OCI-LY1 (cell line): ENCODE measurements around the gene ATXN3L.

ENCODE experiments used
- H2AFZ ChIP-seq: fragments of 200-600 bp; sonication (generic), shearing (Covaris generic); 2 replicates; pipeline ENCODE4 v1.6.0; 2014; ENCODE audit warnings: antibody characterized with exemption, mild to moderate bottlenecking, low read length
- H3F3A ChIP-seq: fragments of 200-600 bp; sonication (generic), shearing (Covaris generic); 2 replicates; pipeline ENCODE4 v1.6.0; 2014; ENCODE audit warnings: mild to moderate bottlenecking, antibody characterized with exemption, low read length, moderate library complexity; ENCODE audit not compliant: insufficient read depth
- H3K27ac ChIP-seq: fragments of 200-600 bp; sonication (generic); 2 replicates; pipeline ENCODE4 v1.5.1; 2014; ENCODE audit warnings: low read length, mixed run types, mild to moderate bottlenecking, low read depth; ENCODE audit not compliant: poor library complexity, severe bottlenecking
- H3K27me3 ChIP-seq: fragments of 200-600 bp; sonication (generic); 2 replicates; pipeline ENCODE4 v1.6.0; 2014; ENCODE audit warnings: antibody characterized with exemption, mild to moderate bottlenecking, low read length, moderate library complexity; ENCODE audit not compliant: insufficient read depth
- H3K36me3 ChIP-seq: fragments of 200-600 bp; sonication (generic); 2 replicates; pipeline ENCODE4 v1.6.1; 2014; ENCODE audit warnings: mild to moderate bottlenecking, antibody characterized with exemption, low read length, moderate library complexity, mixed read lengths; ENCODE audit not compliant: insufficient read depth
- H3K4me1 ChIP-seq: fragments of 200-600 bp; sonication (generic); 2 replicates; pipeline ENCODE4 v1.5.1; 2014; ENCODE audit warnings: mild to moderate bottlenecking, low read length, moderate library complexity; ENCODE audit not compliant: insufficient read depth, severe bottlenecking
- H3K4me2 ChIP-seq: fragments of 200-600 bp; sonication (generic), shearing (Covaris generic); 2 replicates; pipeline ENCODE4 v1.6.1; 2014; ENCODE audit warnings: low read length
- H3K4me3 ChIP-seq: fragments of 200-600 bp; sonication (generic); 2 replicates; pipeline ENCODE4 v1.5.1; 2014; ENCODE audit warnings: low read length, low read depth, mild to moderate bottlenecking, mixed read lengths; ENCODE audit not compliant: poor library complexity, severe bottlenecking
- H3K79me2 ChIP-seq: fragments of 200-600 bp; shearing (Covaris generic); 2 replicates; pipeline ENCODE4 v1.6.1; 2016; ENCODE audit warnings: mixed run types, low read length, mixed read lengths; ENCODE audit not compliant: insufficient read depth
- H3K9ac ChIP-seq: fragments of 200-600 bp; sonication (generic), shearing (Covaris generic); 2 replicates; pipeline ENCODE4 v1.6.1; 2014; ENCODE audit warnings: mild to moderate bottlenecking, low read length, mixed read lengths
- H3K9me2 ChIP-seq: fragments of 200-600 bp; sonication (generic), shearing (Covaris generic); 2 replicates; pipeline ENCODE4 v1.6.1; 2014; ENCODE audit warnings: low read depth, mild to moderate bottlenecking, low read length, mixed read lengths
- H3K9me3 ChIP-seq: fragments of 200-600 bp; shearing (Covaris generic); 2 replicates; pipeline ENCODE4 v1.6.1; 2014; ENCODE audit warnings: low read length, mixed read lengths
- H4K20me1 ChIP-seq: fragments of 200-600 bp; sonication (generic), shearing (Covaris generic); 2 replicates; pipeline ENCODE4 v1.6.0; 2016; ENCODE audit warnings: mild to moderate bottlenecking, low read length; ENCODE audit not compliant: insufficient read depth
- EZH2 ChIP-seq: fragments of 200-600 bp; sonication (generic), shearing (Covaris generic); IDR thresholded peaks from 2 replicates; pipeline ENCODE4 v1.8.0; 2017; ENCODE audit warnings: borderline replicate concordance, mixed run types, mild to moderate bottlenecking, antibody characterized with exemption, low read length, moderate library complexity, mixed read lengths
- TF ChIP-seq, protein P1 (sequence below): fragments of 200-600 bp; sonication (generic), shearing (Covaris generic); IDR thresholded peaks from 2 replicates; pipeline ENCODE4 v1.5.1; 2017; ENCODE audit warnings: mild to moderate bottlenecking, antibody characterized with exemption, low read length, moderate library complexity, mixed read lengths

ATXN3L gene

GRCh38 chrX:13271511-13271910 lies 48.3 kb downstream of the ATXN3L start:
- no peaks in the 10 kb centered on the region for H4K20me1 ChIP-seq

DNA sequence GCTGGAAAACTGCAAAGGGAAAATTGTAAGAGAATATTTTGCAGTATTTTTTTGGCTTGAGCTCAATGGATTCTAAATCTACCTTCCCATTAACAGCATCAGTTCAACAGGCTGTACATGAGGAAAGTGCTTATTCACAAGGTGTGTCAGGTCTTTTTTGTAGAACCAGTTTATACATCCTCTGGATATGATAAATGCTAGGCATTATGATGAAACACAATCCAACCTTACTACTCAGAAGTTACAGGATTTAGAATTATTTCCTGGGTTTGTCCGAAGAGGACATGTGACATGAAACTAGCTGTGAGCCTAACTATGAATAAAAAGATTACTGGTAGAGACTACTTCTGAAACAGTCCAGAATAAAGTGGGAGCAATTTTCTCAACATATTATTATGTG lies 49.5 kb downstream of the ATXN3L start:
- no peaks in the 10 kb centered on the region for H3F3A ChIP-seq
- H3K79me2 ChIP-seq = no peaks in the 10 kb centered on the region
- H3K9ac ChIP-seq = no peak overlapping the region
- H3K4me3 ChIP-seq = no peak overlapping the region
- H3K36me3 ChIP-seq = no peaks in the 10 kb centered on the region
- no peaks in the 10 kb centered on the region for H3K9me2 ChIP-seq
- no peak for TF ChIP-seq EZH2
- TF ChIP-seq, protein P1, sequence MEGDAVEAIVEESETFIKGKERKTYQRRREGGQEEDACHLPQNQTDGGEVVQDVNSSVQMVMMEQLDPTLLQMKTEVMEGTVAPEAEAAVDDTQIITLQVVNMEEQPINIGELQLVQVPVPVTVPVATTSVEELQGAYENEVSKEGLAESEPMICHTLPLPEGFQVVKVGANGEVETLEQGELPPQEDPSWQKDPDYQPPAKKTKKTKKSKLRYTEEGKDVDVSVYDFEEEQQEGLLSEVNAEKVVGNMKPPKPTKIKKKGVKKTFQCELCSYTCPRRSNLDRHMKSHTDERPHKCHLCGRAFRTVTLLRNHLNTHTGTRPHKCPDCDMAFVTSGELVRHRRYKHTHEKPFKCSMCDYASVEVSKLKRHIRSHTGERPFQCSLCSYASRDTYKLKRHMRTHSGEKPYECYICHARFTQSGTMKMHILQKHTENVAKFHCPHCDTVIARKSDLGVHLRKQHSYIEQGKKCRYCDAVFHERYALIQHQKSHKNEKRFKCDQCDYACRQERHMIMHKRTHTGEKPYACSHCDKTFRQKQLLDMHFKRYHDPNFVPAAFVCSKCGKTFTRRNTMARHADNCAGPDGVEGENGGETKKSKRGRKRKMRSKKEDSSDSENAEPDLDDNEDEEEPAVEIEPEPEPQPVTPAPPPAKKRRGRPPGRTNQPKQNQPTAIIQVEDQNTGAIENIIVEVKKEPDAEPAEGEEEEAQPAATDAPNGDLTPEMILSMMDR = no peak
- no peak overlapping the region for H2AFZ ChIP-seq
- H3K27me3 ChIP-seq = no peaks in the 10 kb centered on the region
- no peak overlapping the region for H3K4me2 ChIP-seq
- no peaks in the 10 kb centered on the region for H4K20me1 ChIP-seq
- H3K27ac ChIP-seq = no peak overlapping the region
- H3K4me1 ChIP-seq = peaks cover 25% of the 10 kb centered on the region
- H3K9me3 ChIP-seq = no peaks in the 10 kb centered on the region

More at GRCh38 chrX:13271511-13271910, 48.3 kb downstream of the ATXN3L start:
- no peak for TF ChIP-seq EZH2
- TF ChIP-seq, protein P1 = no peak
- H3K27ac ChIP-seq = no peak overlapping the region
- no peaks in the 10 kb centered on the region for H3K79me2 ChIP-seq
- H3K9me2 ChIP-seq = no peaks in the 10 kb centered on the region
- H3K36me3 ChIP-seq = no peaks in the 10 kb centered on the region
- H3K4me1 ChIP-seq = peaks cover 20% of the 10 kb centered on the region
- no peaks in the 10 kb centered on the region for H3K9me3 ChIP-seq
- H3K9ac ChIP-seq = no peak overlapping the region
- no peak overlapping the region for H3K4me3 ChIP-seq
- H2AFZ ChIP-seq = no peak overlapping the region
- no peaks in the 10 kb centered on the region for H3K27me3 ChIP-seq
- no peak overlapping the region for H3K4me2 ChIP-seq
- no peaks in the 10 kb centered on the region for H3F3A ChIP-seq

DNA sequence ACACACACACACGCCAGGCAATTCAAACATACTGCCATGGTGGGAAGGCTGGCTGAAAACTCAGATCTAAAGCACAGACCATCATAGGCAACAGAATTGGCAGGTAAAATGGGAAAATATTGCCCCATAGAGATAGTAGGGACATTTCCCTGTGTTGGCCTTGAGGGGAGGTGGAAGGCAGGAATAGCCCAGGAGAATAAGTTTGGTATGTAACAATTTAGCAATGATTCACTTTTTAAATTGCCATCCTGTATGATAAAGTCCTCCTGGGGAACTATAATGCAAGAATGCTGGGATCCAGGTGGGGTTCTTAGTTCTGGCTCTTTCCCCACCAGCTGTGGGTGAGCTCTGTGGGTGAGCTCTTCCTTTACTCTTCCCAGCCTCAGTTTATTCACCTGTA lies 51.0 kb downstream of the ATXN3L start:
- Histone ChIP-seq H3K27me3 (no peaks in the 10 kb centered on the region), H3K4me1 (peaks cover 34% of the 10 kb centered on the region)
- no peak for TF ChIP-seq EZH2
- TF ChIP-seq, protein P1 = no peak

More for the DNA sequence above, 51.0 kb downstream of the ATXN3L start:
- H3K9ac ChIP-seq = no peak overlapping the region
- H2AFZ ChIP-seq = no peak overlapping the region
- H3K27ac ChIP-seq = no peak overlapping the region
- H3K9me2 ChIP-seq = no peaks in the 10 kb centered on the region
- H3K79me2 ChIP-seq = no peaks in the 10 kb centered on the region
- no peak overlapping the region for H3K4me3 ChIP-seq
- H4K20me1 ChIP-seq = no peaks in the 10 kb centered on the region
- no peaks in the 10 kb centered on the region for H3K36me3 ChIP-seq
- no peak overlapping the region for H3K4me2 ChIP-seq
- no peaks in the 10 kb centered on the region for H3F3A ChIP-seq
- H3K9me3 ChIP-seq = no peaks in the 10 kb centered on the region
